ENCODE results near the gene RNF214. TPM values are rescaled to one million over a fixed set of nuclear protein-coding genes. Genes with fewer than 3 reads are reported as not detected.
"Not testable (repeated sequence)": the region's sequence is repeated elsewhere in the genome, so short reads cannot be mapped to it uniquely, and the experiment has no call there.

The RNF214 gene
- polyA plus RNA-seq (2013, experiment 1 of 2) = 34.0 TPM
- 31.0 TPM for polyA plus RNA-seq (2013, experiment 2 of 2)

DNA sequence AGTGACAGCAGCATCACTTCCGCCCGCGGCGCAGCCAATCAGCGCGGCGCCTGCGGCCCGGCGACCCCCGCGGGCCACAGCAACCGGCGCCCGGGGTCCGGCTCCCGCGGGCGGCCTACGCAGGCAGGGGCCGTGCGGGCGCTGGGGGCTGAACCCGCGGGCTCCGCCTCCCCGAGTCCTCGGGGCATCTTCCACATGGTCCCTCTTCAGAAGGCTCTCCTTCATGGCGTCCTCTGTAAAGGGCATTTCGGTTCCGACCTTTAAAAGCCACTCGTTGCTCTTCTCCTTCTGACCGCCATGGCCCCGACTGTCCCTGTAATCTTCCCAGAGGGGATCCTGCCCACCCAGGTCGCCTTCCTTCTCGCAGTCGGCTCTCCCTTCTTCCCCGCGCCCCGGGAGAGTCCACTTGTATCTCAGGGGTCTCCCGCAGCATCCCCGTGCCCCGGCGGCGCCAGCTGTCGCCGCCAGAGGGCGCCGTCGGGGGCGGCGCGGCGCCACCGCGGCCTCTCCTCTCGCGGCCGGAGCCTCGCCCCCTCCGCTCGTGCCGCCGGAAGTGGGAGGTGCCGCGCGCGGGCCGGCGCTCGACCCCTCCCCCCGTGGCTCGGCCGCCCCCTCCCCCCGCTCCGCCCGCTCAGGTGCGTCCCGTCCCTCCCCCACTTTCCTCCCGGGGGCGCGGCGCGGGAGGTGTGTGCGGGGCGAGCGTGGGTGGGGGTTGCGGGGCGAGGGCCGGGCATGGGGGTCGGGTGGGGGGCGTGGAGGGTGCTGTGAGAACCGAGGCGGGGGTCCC is at the start of gene RNF214:
TSS of gene RNF214 (plus strand) at position 580 of the 787 bp plus-strand sequence. CDS start 1,602 bp downstream, outside the sequence.
- H3K36me3 ChIP-seq (ENCODE audit: control insufficient read depth, insufficient read depth, low read length) = peaks cover 50% of the 10 kb centered on the region
- peak within 1 kb of the TSS; percentile 98 for H3K4me3 ChIP-seq (ENCODE audit: extremely low read depth, insufficient read depth, low read length, poor library complexity, severe bottlenecking)
- H3K27ac ChIP-seq (ENCODE audit: low read depth, low read length, severe bottlenecking) = peak within 1 kb of the TSS; percentile 57
- H3K9me3 ChIP-seq (ENCODE audit: control insufficient read depth, low read length) = no peaks in the 10 kb centered on the region
- WGBS, 2 experiments (ENCODE audit: insufficient coverage in 2 of 2) = 0% methylated on average over 30 to 64 of the region's 94 CpGs
- H3K4me1 ChIP-seq (ENCODE audit: control insufficient read depth, insufficient read depth, low read length, poor library complexity, severe bottlenecking) = peaks cover 6% of the 10 kb centered on the region

DNA sequence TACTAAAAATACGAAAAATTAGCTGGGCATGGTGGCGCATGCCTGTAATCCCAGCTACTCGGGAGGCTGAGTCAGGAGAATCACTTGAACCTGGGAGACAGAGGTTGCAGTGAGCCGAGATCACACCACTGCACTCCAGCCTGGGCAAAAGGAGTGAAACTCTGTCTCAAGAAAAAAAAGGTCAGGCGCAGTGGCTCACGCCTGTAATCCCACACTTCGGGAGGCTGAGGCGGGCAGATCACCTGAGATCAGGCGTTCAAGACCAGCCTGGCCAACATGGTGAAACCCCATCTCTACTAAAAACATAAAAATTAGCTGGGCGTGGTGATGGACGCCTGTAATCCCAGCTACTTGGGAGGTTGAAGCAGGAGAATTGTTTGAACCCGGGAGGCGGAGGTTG is 49.3 kb upstream of the RNF214 start:
- H3K4me3 ChIP-seq (ENCODE audit: extremely low read depth, insufficient read depth, low read length, poor library complexity, severe bottlenecking); H3K27ac ChIP-seq (ENCODE audit: low read depth, low read length, severe bottlenecking); H3K9me3 ChIP-seq (ENCODE audit: control insufficient read depth, low read length): not testable (repeated sequence)
- WGBS, 2 experiments (ENCODE audit: insufficient coverage in 2 of 2) = 90 to 94% methylated on average over 11 to 12 of the region's 13 CpGs
- peaks cover 35% of the 10 kb centered on the region for H3K36me3 ChIP-seq (ENCODE audit: control insufficient read depth, insufficient read depth, low read length)
- H3K4me1 ChIP-seq (ENCODE audit: control insufficient read depth, insufficient read depth, low read length, poor library complexity, severe bottlenecking) = peaks cover 13% of the 10 kb centered on the region

DNA sequence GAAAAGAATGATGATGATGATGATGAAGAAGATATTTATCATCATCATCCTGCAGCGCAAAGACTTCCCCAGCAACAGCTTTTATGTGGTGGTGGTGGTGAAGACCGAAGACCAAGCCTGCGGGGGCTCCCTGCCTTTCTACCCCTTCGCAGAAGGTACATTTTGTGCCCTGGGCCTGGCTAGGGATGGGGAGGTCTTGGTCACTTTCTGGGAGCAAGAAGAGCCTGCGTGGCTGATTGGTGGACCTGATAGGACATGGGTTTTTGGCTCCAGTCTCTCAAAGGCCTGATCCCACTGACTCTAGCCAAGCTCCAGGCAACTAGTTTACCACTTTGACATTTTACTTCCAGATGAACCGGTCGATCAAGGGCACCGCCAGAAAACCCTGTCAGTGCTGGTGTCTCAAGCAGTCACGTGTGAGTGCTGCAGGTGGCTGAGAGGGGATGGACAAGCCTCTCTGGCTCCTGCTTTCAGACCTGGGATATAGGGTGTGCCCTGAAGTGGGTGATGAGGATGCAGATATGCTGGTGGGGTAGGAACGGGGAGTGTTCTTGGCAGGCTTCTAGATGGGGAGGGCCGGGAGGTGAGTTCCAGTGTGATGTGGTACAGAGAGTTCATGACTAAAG is 48.6 kb upstream of the RNF214 start:
- peaks cover 42% of the 10 kb centered on the region for H3K36me3 ChIP-seq (ENCODE audit: control insufficient read depth, insufficient read depth, low read length)
- H3K4me3 ChIP-seq (ENCODE audit: extremely low read depth, insufficient read depth, low read length, poor library complexity, severe bottlenecking) = no peak overlapping the region
- no peaks in the 10 kb centered on the region for H3K9me3 ChIP-seq (ENCODE audit: control insufficient read depth, low read length)
- WGBS, 2 experiments (ENCODE audit: insufficient coverage in 2 of 2) = 93 to 100% methylated on average over 5 to 7 of the region's 11 CpGs
- H3K27ac ChIP-seq (ENCODE audit: low read depth, low read length, severe bottlenecking) = no peak overlapping the region
- peaks cover 11% of the 10 kb centered on the region for H3K4me1 ChIP-seq (ENCODE audit: control insufficient read depth, insufficient read depth, low read length, poor library complexity, severe bottlenecking)

DNA sequence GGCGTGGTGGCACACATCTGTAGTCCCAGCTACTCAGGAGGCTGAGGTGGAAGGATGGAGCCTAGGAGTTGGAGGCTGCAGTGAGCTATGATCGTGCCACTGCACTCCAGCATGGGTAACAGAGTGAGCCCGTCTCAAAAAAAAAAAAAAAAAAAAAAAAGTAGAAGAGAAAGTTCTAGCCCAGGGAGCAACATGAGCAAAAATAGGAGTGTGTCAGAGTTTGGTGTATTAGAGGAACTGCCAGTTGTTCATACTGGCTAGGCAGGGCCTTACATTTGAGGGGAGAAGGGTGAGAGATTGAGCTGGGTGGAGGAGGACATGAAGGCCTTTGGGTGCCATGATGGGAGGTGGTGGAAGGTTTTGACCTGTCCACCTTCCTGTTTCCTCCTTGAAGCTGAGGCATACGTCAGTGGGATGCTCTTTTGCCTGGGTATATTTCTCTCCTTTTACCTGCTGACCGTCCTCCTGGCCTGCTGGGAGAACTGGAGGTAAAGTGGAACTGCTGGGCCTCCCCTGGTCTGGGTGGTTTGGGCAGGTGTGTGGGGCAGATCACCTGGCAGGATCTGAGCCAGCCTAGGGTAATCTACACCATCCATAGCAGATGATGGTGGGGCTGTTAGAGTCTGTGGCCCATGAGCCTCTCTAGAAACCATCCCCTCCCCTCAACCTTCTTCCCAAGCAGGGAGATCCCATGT is 46.6 kb upstream of the RNF214 start:
- peaks cover 60% of the 10 kb centered on the region for H3K36me3 ChIP-seq (ENCODE audit: control insufficient read depth, insufficient read depth, low read length)
- no peaks in the 10 kb centered on the region for H3K9me3 ChIP-seq (ENCODE audit: control insufficient read depth, low read length)
- no peak overlapping the region for H3K4me3 ChIP-seq (ENCODE audit: extremely low read depth, insufficient read depth, low read length, poor library complexity, severe bottlenecking)
- 93 to 94% methylated on average over 2 to 3 of the region's 5 CpGs for WGBS, 2 experiments (ENCODE audit: insufficient coverage in 2 of 2)
- H3K27ac ChIP-seq (ENCODE audit: low read depth, low read length, severe bottlenecking) = no peak overlapping the region
- H3K4me1 ChIP-seq (ENCODE audit: control insufficient read depth, insufficient read depth, low read length, poor library complexity, severe bottlenecking) = no peaks in the 10 kb centered on the region

DNA sequence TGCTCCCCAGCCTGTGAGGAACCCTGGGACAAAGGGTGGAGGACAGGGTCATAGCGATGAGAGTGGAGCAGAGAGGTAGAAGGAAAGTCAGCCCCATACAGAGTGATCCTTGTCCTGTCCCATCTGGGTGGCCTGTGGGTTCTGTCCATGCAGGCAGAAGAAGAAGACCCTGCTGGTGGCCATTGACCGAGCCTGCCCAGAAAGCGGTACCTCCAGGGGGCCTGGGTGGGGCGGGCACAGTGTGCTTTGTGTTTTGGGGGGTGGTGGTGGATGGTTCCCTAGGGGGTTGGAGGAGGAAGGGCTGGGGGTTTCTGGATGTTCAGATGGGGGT is 46.1 kb upstream of the RNF214 start:
- no peaks in the 10 kb centered on the region for H3K4me1 ChIP-seq (ENCODE audit: control insufficient read depth, insufficient read depth, low read length, poor library complexity, severe bottlenecking)
- H3K36me3 ChIP-seq (ENCODE audit: control insufficient read depth, insufficient read depth, low read length) = peaks cover 64% of the 10 kb centered on the region
- no peak overlapping the region for H3K4me3 ChIP-seq (ENCODE audit: extremely low read depth, insufficient read depth, low read length, poor library complexity, severe bottlenecking)
- H3K9me3 ChIP-seq (ENCODE audit: control insufficient read depth, low read length) = no peaks in the 10 kb centered on the region
- WGBS, 2 experiments (ENCODE audit: insufficient coverage in 2 of 2) = 97 to 100% methylated on average over 2 to 3 of the region's 4 CpGs
- H3K27ac ChIP-seq (ENCODE audit: low read depth, low read length, severe bottlenecking) = no peak overlapping the region

- Histone ChIP-seq H3K9me3 (ENCODE audit: control insufficient read depth, low read length) (no peaks in the 10 kb centered on the region), H3K36me3 (ENCODE audit: control insufficient read depth, insufficient read depth, low read length) (peaks cover 63% of the 10 kb centered on the region), H3K27ac (ENCODE audit: low read depth, low read length, severe bottlenecking) (no peak overlapping the region), H3K4me3 (ENCODE audit: extremely low read depth, insufficient read depth, low read length, poor library complexity, severe bottlenecking) (no peak overlapping the region), H3K4me1 (ENCODE audit: control insufficient read depth, insufficient read depth, low read length, poor library complexity, severe bottlenecking) (no peaks in the 10 kb centered on the region)
- WGBS, 2 experiments (ENCODE audit: insufficient coverage in 2 of 2) = 87 to 94% methylated on average over 4 to 6 of the region's 6 CpGs
These were observed 45.5 kb upstream of the RNF214 start for GRCh38 chr11:117187007-117187406.

DNA sequence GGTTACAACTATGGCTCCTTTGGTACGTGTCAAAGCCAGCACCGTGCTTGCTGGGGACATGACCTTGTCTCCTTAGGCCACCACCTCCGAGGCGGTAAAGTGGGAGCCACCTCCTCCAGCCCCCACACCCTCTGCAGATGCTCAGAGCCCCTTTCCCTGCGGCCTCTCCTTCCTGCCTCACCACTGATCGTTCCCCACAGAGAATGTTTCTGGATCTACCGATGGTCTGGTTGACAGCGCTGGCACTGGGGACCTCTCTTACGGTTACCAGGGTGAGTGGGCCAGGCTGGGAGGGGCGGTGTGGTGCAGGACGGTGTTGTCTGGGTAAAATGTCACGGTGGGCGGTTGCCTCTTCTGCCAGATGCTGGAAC is 45.1 kb upstream of the RNF214 start:
- no peaks in the 10 kb centered on the region for H3K4me1 ChIP-seq (ENCODE audit: control insufficient read depth, insufficient read depth, low read length, poor library complexity, severe bottlenecking)
- no peak overlapping the region for H3K27ac ChIP-seq (ENCODE audit: low read depth, low read length, severe bottlenecking)
- peaks cover 60% of the 10 kb centered on the region for H3K36me3 ChIP-seq (ENCODE audit: control insufficient read depth, insufficient read depth, low read length)
- H3K9me3 ChIP-seq (ENCODE audit: control insufficient read depth, low read length) = no peaks in the 10 kb centered on the region
- WGBS, 2 experiments (ENCODE audit: insufficient coverage in 2 of 2) = 97 to 98% methylated on average over 9 to 11 of the region's 13 CpGs
- H3K4me3 ChIP-seq (ENCODE audit: extremely low read depth, insufficient read depth, low read length, poor library complexity, severe bottlenecking) = no peak overlapping the region

- peaks cover 60% of the 10 kb centered on the region for H3K36me3 ChIP-seq (ENCODE audit: control insufficient read depth, insufficient read depth, low read length)
- H3K9me3 ChIP-seq (ENCODE audit: control insufficient read depth, low read length) = no peaks in the 10 kb centered on the region
- WGBS, 2 experiments (ENCODE audit: insufficient coverage in 2 of 2) = 95 to 96% methylated on average over 14 to 15 of the region's 16 CpGs
- H3K4me3 ChIP-seq (ENCODE audit: extremely low read depth, insufficient read depth, low read length, poor library complexity, severe bottlenecking) = no peak overlapping the region
- H3K27ac ChIP-seq (ENCODE audit: low read depth, low read length, severe bottlenecking) = no peak overlapping the region
- H3K4me1 ChIP-seq (ENCODE audit: control insufficient read depth, insufficient read depth, low read length, poor library complexity, severe bottlenecking) = no peaks in the 10 kb centered on the region
These were observed 44.5 kb upstream of the RNF214 start for GRCh38 chr11:117187799-117188481.

GRCh38 chr11:117188620-117189081 is 43.8 kb upstream of the RNF214 start:
- 88 to 90% methylated on average over 16 to 19 of the region's 20 CpGs for WGBS, 2 experiments (ENCODE audit: insufficient coverage in 2 of 2)
- H3K27ac ChIP-seq (ENCODE audit: low read depth, low read length, severe bottlenecking) = no peak overlapping the region
- H3K4me3 ChIP-seq (ENCODE audit: extremely low read depth, insufficient read depth, low read length, poor library complexity, severe bottlenecking) = no peak overlapping the region
- no peaks in the 10 kb centered on the region for H3K4me1 ChIP-seq (ENCODE audit: control insufficient read depth, insufficient read depth, low read length, poor library complexity, severe bottlenecking)
- H3K36me3 ChIP-seq (ENCODE audit: control insufficient read depth, insufficient read depth, low read length) = peaks cover 67% of the 10 kb centered on the region
- no peaks in the 10 kb centered on the region for H3K9me3 ChIP-seq (ENCODE audit: control insufficient read depth, low read length)

DNA sequence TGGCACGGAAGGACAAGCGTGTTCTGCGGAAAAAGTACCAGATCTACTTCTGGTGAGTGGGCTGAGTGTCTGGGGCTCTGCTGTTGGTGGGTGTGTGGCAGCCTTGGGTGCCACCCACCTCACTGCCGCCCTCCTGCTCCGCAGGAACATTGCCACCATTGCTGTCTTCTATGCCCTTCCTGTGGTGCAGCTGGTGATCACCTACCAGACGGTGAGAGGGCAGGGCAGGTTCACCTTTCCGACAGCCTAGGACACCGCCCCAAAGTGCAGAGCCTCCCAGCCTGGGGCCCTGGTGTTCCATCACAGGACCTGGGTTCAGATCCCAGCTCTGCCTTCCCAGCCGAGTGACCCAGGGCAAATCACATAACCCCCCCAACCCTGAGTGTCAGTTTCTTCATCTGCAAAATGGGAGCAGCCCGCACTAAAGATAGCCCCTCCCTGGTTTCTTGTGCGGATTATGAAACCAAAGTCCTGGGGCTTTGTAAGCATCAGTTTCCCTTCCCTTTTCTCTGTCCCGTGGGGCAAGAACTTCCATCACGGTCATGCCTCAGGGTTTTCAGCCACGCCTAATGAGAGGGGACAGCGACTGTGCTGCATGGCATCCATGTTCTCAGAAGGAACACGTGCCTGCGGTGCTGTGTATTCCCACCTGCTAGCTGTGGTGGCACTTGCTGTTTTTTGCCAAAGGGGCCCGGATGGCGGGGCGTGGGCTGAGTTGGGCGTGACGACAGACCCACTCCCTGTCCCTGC is 43.1 kb upstream of the RNF214 start:
- H3K4me3 ChIP-seq (ENCODE audit: extremely low read depth, insufficient read depth, low read length, poor library complexity, severe bottlenecking) = no peak overlapping the region
- no peaks in the 10 kb centered on the region for H3K9me3 ChIP-seq (ENCODE audit: control insufficient read depth, low read length)
- no peaks in the 10 kb centered on the region for H3K4me1 ChIP-seq (ENCODE audit: control insufficient read depth, insufficient read depth, low read length, poor library complexity, severe bottlenecking)
- H3K27ac ChIP-seq (ENCODE audit: low read depth, low read length, severe bottlenecking) = no peak overlapping the region
- WGBS, 2 experiments (ENCODE audit: insufficient coverage in 2 of 2) = 96 to 98% methylated on average over 16 to 18 of the region's 22 CpGs
- H3K36me3 ChIP-seq (ENCODE audit: control insufficient read depth, insufficient read depth, low read length) = peaks cover 65% of the 10 kb centered on the region
